ENCODE data around the gene UBE2G2. TPM values are rescaled to one million over a fixed set of nuclear protein-coding genes. Genes with fewer than 3 reads are reported as not detected.
A peak's percentile ranks its signal among the peaks of the same experiment; 100 is the strongest.

The UBE2G2 gene
- total RNA-seq, 2 experiments from 2014 or later = 87.6 to 96.0 TPM

GRCh38 chr21:44805859-44806258 lies 4.2 kb upstream of the UBE2G2 start:
- no peak overlapping the region for H3K27ac Mint-ChIP-seq
- peaks cover 38% of the 10 kb centered on the region for H3K36me3 Mint-ChIP-seq
- no peaks in the 10 kb centered on the region for H3K9me3 Mint-ChIP-seq
- H3K4me1 Mint-ChIP-seq (ENCODE audit: low read depth) = peaks cover 29% of the 10 kb centered on the region
- CTCF ChIA-PET = interaction anchor here (1.7 kb wide), 1 partner anchor 13 kb away, joined by 7 read pairs; no protein-coding TSS in a partner anchor
- intact Hi-C loops (cut with micrococcal nuclease) = no loop called here
- no peak overlapping the region for H3K4me3 Mint-ChIP-seq
- H3K27me3 Mint-ChIP-seq = no peaks in the 10 kb centered on the region
- no peak for DNase-seq
- POLR2A ChIA-PET = no interaction called here

- no peak overlapping the region for H3K4me3 Mint-ChIP-seq
- CTCF ChIA-PET = interaction anchor here (1.1 to 2.6 kb wide), 3 partner anchors 12 to 70 kb away, joined by 3 to 7 read pairs (median 7); no protein-coding TSS in a partner anchor
- intact Hi-C loops (cut with micrococcal nuclease) = no loop called here
Observed at GRCh38 chr21:44805226-44805625, 3.6 kb upstream of the UBE2G2 start.

GRCh38 chr21:44804762-44805161 lies 3.1 kb upstream of the UBE2G2 start:
- CTCF ChIA-PET = interaction anchor here (1.1 to 2.6 kb wide), 3 partner anchors 11 to 71 kb away, joined by 3 to 7 read pairs (median 7); no protein-coding TSS in a partner anchor
- H3K27me3 Mint-ChIP-seq = no peaks in the 10 kb centered on the region
- peaks cover 43% of the 10 kb centered on the region for H3K36me3 Mint-ChIP-seq
- POLR2A ChIA-PET = no interaction called here
- H3K4me1 Mint-ChIP-seq (ENCODE audit: low read depth) = peaks cover 37% of the 10 kb centered on the region
- H3K9me3 Mint-ChIP-seq = no peaks in the 10 kb centered on the region
- H3K27ac Mint-ChIP-seq = no peak overlapping the region
- H3K4me3 Mint-ChIP-seq = no peak overlapping the region
- no peak for DNase-seq
- intact Hi-C loops (cut with micrococcal nuclease) = no loop called here

More at GRCh38 chr21:44805226-44805625, 3.6 kb upstream of the UBE2G2 start:
- Mint-ChIP-seq H3K27ac (no peak overlapping the region), H3K9me3 (no peaks in the 10 kb centered on the region), H3K36me3 (peaks cover 40% of the 10 kb centered on the region), H3K4me1 (ENCODE audit: low read depth) (peaks cover 34% of the 10 kb centered on the region), H3K27me3 (no peaks in the 10 kb centered on the region)
- POLR2A ChIA-PET = no interaction called here
- no peak for DNase-seq

- H3K27me3 Mint-ChIP-seq = no peaks in the 10 kb centered on the region
- DNase-seq = no peak
- H3K27ac Mint-ChIP-seq = no peak overlapping the region
- CTCF ChIA-PET = interaction anchor here (1.0 to 2.6 kb wide), 2 partner anchors 12 to 72 kb away, joined by 4 to 7 read pairs; no protein-coding TSS in a partner anchor
- POLR2A ChIA-PET = interaction anchor here (1.0 kb wide), 1 partner anchor 11 kb away, joined by 5 read pairs; no protein-coding TSS in a partner anchor
- no peak overlapping the region for H3K4me3 Mint-ChIP-seq
- H3K4me1 Mint-ChIP-seq (ENCODE audit: low read depth) = peaks cover 44% of the 10 kb centered on the region
- no peaks in the 10 kb centered on the region for H3K9me3 Mint-ChIP-seq
- intact Hi-C loops (cut with micrococcal nuclease) = no loop called here
- peaks cover 42% of the 10 kb centered on the region for H3K36me3 Mint-ChIP-seq
Observed at GRCh38 chr21:44803651-44804050, 2.0 kb upstream of the UBE2G2 start.

GRCh38 chr21:44802396-44803153 lies 955 bp upstream of the UBE2G2 start:
- DNase-seq = no peak
- Mint-ChIP-seq H3K27ac (peak overlapping the region; percentile 62), H3K9me3 (no peaks in the 10 kb centered on the region), H3K36me3 (peaks cover 49% of the 10 kb centered on the region), H3K4me1 (ENCODE audit: low read depth) (peaks cover 50% of the 10 kb centered on the region), H3K4me3 (peak overlapping the region; percentile 83), H3K27me3 (no peaks in the 10 kb centered on the region)
- intact Hi-C loops (cut with micrococcal nuclease) = no loop called here
- ChIA-PET CTCF (interaction anchor here (1.0 to 4.5 kb wide), 19 partner anchors 9 to 335 kb away, joined by 3 to 100 read pairs (median 7); partner anchors contain the start of genes PTTG1IP and SUMO3), POLR2A (interaction anchor here (0.6 to 2.4 kb wide), 9 partner anchors 9 to 275 kb away, joined by 3 to 8 read pairs (median 5); partner anchors contain the start of gene SUMO3)

GRCh38 chr21:44800971-44801467 lies 601 bp downstream of the UBE2G2 start:
- Mint-ChIP-seq H3K4me3 (peak overlapping the region; percentile 99), H3K4me1 (ENCODE audit: low read depth) (peaks cover 59% of the 10 kb centered on the region), H3K27me3 (no peaks in the 10 kb centered on the region), H3K27ac (peak overlapping the region; percentile 89), H3K36me3 (peaks cover 45% of the 10 kb centered on the region), H3K9me3 (no peaks in the 10 kb centered on the region)
- POLR2A ChIA-PET = interaction anchor here (1.0 to 2.4 kb wide), 8 partner anchors 15 to 141 kb away, joined by 3 to 8 read pairs (median 4); partner anchors contain the start of gene SUMO3
- intact Hi-C loops (cut with micrococcal nuclease) = loop anchor here (1.0 to 2.0 kb wide), 4 partner anchors 16 to 132 kb away; no protein-coding TSS in a partner anchor
- DNase-seq = no peak
- CTCF ChIA-PET = interaction anchor here (0.8 to 4.5 kb wide), 30 partner anchors 8 to 470 kb away, joined by 3 to 100 read pairs (median 6); partner anchors contain the start of genes PTTG1IP and SUMO3

- Mint-ChIP-seq H3K27ac (peak overlapping the region; percentile 56), H3K9me3 (no peaks in the 10 kb centered on the region), H3K4me3 (peak overlapping the region; percentile 99), H3K27me3 (no peaks in the 10 kb centered on the region), H3K4me1 (ENCODE audit: low read depth) (peaks cover 65% of the 10 kb centered on the region), H3K36me3 (peaks cover 41% of the 10 kb centered on the region)
- peak; percentile 36 for DNase-seq
- POLR2A ChIA-PET = interaction anchor here (2.0 to 2.4 kb wide), 2 partner anchors 16 to 17 kb away, joined by 5 to 6 read pairs; partner anchors contain the start of gene SUMO3
- CTCF ChIA-PET = interaction anchor here (0.7 to 4.5 kb wide), 18 partner anchors 8 to 338 kb away, joined by 3 to 100 read pairs (median 8); partner anchors contain the start of gene PTTG1IP
- intact Hi-C loops (cut with micrococcal nuclease) = loop anchor here (1.0 to 2.0 kb wide), 2 partner anchors 75 to 133 kb away; no protein-coding TSS in a partner anchor
Observed at GRCh38 chr21:44800103-44800502, 1.5 kb downstream of the UBE2G2 start.

- no peak for DNase-seq
- Mint-ChIP-seq H3K9me3 (no peaks in the 10 kb centered on the region), H3K27ac (peak overlapping the region; percentile 56), H3K4me1 (ENCODE audit: low read depth) (peaks cover 61% of the 10 kb centered on the region), H3K27me3 (no peaks in the 10 kb centered on the region), H3K36me3 (peaks cover 41% of the 10 kb centered on the region), H3K4me3 (peak overlapping the region; percentile 51)
- ChIA-PET POLR2A (no interaction called here), CTCF (interaction anchor here (0.6 to 4.5 kb wide), 17 partner anchors 9 to 338 kb away, joined by 3 to 100 read pairs (median 9); partner anchors contain the start of gene PTTG1IP)
- intact Hi-C loops (cut with micrococcal nuclease) = loop anchor here (1.0 to 2.0 kb wide), 2 partner anchors 76 to 133 kb away; no protein-coding TSS in a partner anchor
Observed at GRCh38 chr21:44799646-44800045, 2.0 kb downstream of the UBE2G2 start.

- ChIA-PET POLR2A (no interaction called here), CTCF (interaction anchor here (1.5 to 4.5 kb wide), 2 partner anchors 133 to 288 kb away, joined by 3 to 84 read pairs; no protein-coding TSS in a partner anchor)
- intact Hi-C loops (cut with micrococcal nuclease) = no loop called here
- H3K9me3 Mint-ChIP-seq = no peaks in the 10 kb centered on the region
- no peak overlapping the region for H3K4me3 Mint-ChIP-seq
- H3K4me1 Mint-ChIP-seq (ENCODE audit: low read depth) = peaks cover 64% of the 10 kb centered on the region
- no peak overlapping the region for H3K27ac Mint-ChIP-seq
- H3K36me3 Mint-ChIP-seq = peaks cover 35% of the 10 kb centered on the region
- H3K27me3 Mint-ChIP-seq = no peaks in the 10 kb centered on the region
- DNase-seq = no peak
Observed at GRCh38 chr21:44797775-44798174, 3.8 kb downstream of the UBE2G2 start.

- intact Hi-C loops (cut with micrococcal nuclease) = no loop called here
- no peaks in the 10 kb centered on the region for H3K27me3 Mint-ChIP-seq
- H3K36me3 Mint-ChIP-seq = peaks cover 35% of the 10 kb centered on the region
- H3K4me1 Mint-ChIP-seq (ENCODE audit: low read depth) = peaks cover 70% of the 10 kb centered on the region
- CTCF ChIA-PET = interaction anchor here (1.5 kb wide), 1 partner anchor 80 kb away, joined by 4 read pairs; no protein-coding TSS in a partner anchor
- no peak overlapping the region for H3K27ac Mint-ChIP-seq
- no peaks in the 10 kb centered on the region for H3K9me3 Mint-ChIP-seq
- POLR2A ChIA-PET = no interaction called here
- H3K4me3 Mint-ChIP-seq = no peak overlapping the region
- DNase-seq = no peak
Observed at GRCh38 chr21:44795342-44795741, 6.3 kb downstream of the UBE2G2 start.

GRCh38 chr21:44793592-44794374 lies 7.8 kb downstream of the UBE2G2 start:
- intact Hi-C loops (cut with micrococcal nuclease) = loop anchor here (1.0 kb wide), 1 partner anchor 283 kb away; no protein-coding TSS in a partner anchor
- peaks cover 69% of the 10 kb centered on the region for H3K4me1 Mint-ChIP-seq (ENCODE audit: low read depth)
- no peaks in the 10 kb centered on the region for H3K27me3 Mint-ChIP-seq
- H3K9me3 Mint-ChIP-seq = no peaks in the 10 kb centered on the region
- H3K4me3 Mint-ChIP-seq = no peak overlapping the region
- peaks cover 28% of the 10 kb centered on the region for H3K36me3 Mint-ChIP-seq
- ChIA-PET POLR2A (interaction anchor here (1.2 to 1.3 kb wide), 2 partner anchors 8 to 139 kb away, joined by 3 to 5 read pairs; partner anchors contain the start of gene UBE2G2), CTCF (interaction anchor here (0.6 to 2.6 kb wide), 53 partner anchors 8 to 454 kb away, joined by 3 to 67 read pairs (median 4); partner anchors contain the start of genes CFAP410, KRTAP10-12, KRTAP10-5 and KRTAP12-2)
- H3K27ac Mint-ChIP-seq = peak overlapping the region; percentile 18
- DNase-seq = no peak
